Endothelial cell of umbilical vein (primary cell): Measurements from ENCODE around the gene UMPS. TPM values are rescaled to one million over a fixed set of nuclear protein-coding genes. Genes with fewer than 3 reads are reported as not detected.

ENCODE experiments used
- BruUV-seq: library from RNA; stranded (reverse); fragments of 400-500 nt; replicated peaks from 2 replicates; lab custom pipeline; 2021; lab: Mats Ljungman, UMichigan
- CTCF ChIA-PET: fragments of 300-600, 350-600 bp; sonication (Branson Sonifier 250); formaldehyde crosslinking; loops from one replicate; lab custom pipeline; 2021; ENCODE audit warnings: antibody characterized with exemption, inconsistent platforms; lab: Charles Lee
- POLR2A ChIA-PET: fragments of 300-600, 350-600 bp; sonication (Branson Sonifier 250); formaldehyde crosslinking; loops from one replicate; lab custom pipeline; 2021; ENCODE audit warnings: antibody characterized with exemption, inconsistent platforms; lab: Charles Lee
- DNase-seq: peaks from one replicate; pipeline ENCODE4 v3.0.0-alpha.2; 2011; ENCODE audit warnings: low read depth, low spot score
- FAIRE-seq: peaks from 2 replicates; lab custom pipeline; 2011; peaks lifted over from hg19 to GRCh38; lab: Jason Lieb, UNC
- H2AFZ ChIP-seq: 2 replicates; pipeline ENCODE4 v1.6.0; 2012; ENCODE audit warnings: low read depth, low read length, control low read depth, inconsistent platforms
- H3K27ac ChIP-seq: 2 replicates; pipeline ENCODE4 v1.5.1; 2011; ENCODE audit warnings: low read depth, mild to moderate bottlenecking, control low read depth, low read length, moderate library complexity; ENCODE audit not compliant: insufficient read depth
- H3K27me3 ChIP-seq, 2 experiments: 2 replicates each; pipeline versions ENCODE4 v1.6.0 to v1.6.1; 2011; ENCODE audit warnings: low read length in 2 of 2, mixed read lengths in 1 of 2; ENCODE audit not compliant: control insufficient read depth in 2 of 2, insufficient read depth in 2 of 2
- H3K36me3 ChIP-seq, 2 experiments: 2 replicates in 1 of 2; 3 replicates in 1 of 2; pipeline ENCODE4 v1.5.1; 2011; ENCODE audit warnings: low read length in 2 of 2, mild to moderate bottlenecking in 1 of 2, moderate library complexity in 1 of 2; ENCODE audit not compliant: control insufficient read depth in 2 of 2, insufficient read depth in 2 of 2; ENCODE audit errors: extremely low read depth in 1 of 2
- H3K4me1 ChIP-seq: 3 replicates; pipeline ENCODE4 v1.5.1; 2011; ENCODE audit warnings: mild to moderate bottlenecking, low read length; ENCODE audit not compliant: control insufficient read depth, insufficient read depth; ENCODE audit errors: extremely low read depth
- H3K4me2 ChIP-seq: 2 replicates; pipeline ENCODE4 v1.6.1; 2011; ENCODE audit warnings: low read length, control low read depth, mixed read lengths; ENCODE audit not compliant: insufficient read depth
- H3K4me3 ChIP-seq, 3 experiments: fragments of 200-600 bp in 1 of 3; sonication (generic), shearing (Covaris generic) in 1 of 3; replicated peaks in 1 of 3; 2 replicates each; pipeline ENCODE4 v1.5.1; 2011 to 2016; ENCODE audit warnings: control low read depth in 3 of 3, low read length in 3 of 3, mild to moderate bottlenecking in 2 of 3, inconsistent platforms in 1 of 3, low read depth in 1 of 3, moderate library complexity in 1 of 3; ENCODE audit not compliant: insufficient read depth in 1 of 3
- H3K79me2 ChIP-seq: 2 replicates; pipeline ENCODE4 v1.6.0; 2012; ENCODE audit warnings: low read length, inconsistent platforms; ENCODE audit not compliant: control insufficient read depth, insufficient read depth
- H3K9ac ChIP-seq: replicated peaks from 2 replicates; pipeline ENCODE3; 2011; ENCODE audit warnings: low read length, control low read depth; ENCODE audit not compliant: insufficient read depth; ENCODE audit errors: extremely low read depth
- H3K9me1 ChIP-seq: replicated peaks from 3 replicates; pipeline ENCODE4 v1.6.0; 2011; ENCODE audit warnings: mild to moderate bottlenecking, low read length; ENCODE audit not compliant: control insufficient read depth, insufficient read depth; ENCODE audit errors: extremely low read depth
- H3K9me3 ChIP-seq: replicated peaks from 2 replicates; pipeline ENCODE4 v1.5.1; 2012; ENCODE audit warnings: low read length, inconsistent platforms; ENCODE audit not compliant: control insufficient read depth, insufficient read depth
- H4K20me1 ChIP-seq: replicated peaks from 2 replicates; pipeline ENCODE3; 2011; ENCODE audit warnings: mild to moderate bottlenecking, low read length; ENCODE audit not compliant: control insufficient read depth, insufficient read depth; ENCODE audit errors: extremely low read depth
- CTCF ChIP-seq, 2 donors: IDR thresholded peaks; 1 replicate in 1 of 2; 2 replicates in 1 of 2; pipeline ENCODE4 v1.5.1; 2011; ENCODE audit warnings: low read length in 2 of 2, mild to moderate bottlenecking in 2 of 2, moderate library complexity in 2 of 2, control low read depth in 1 of 2, inconsistent platforms in 1 of 2, low read depth in 1 of 2; ENCODE audit not compliant: insufficient read depth in 1 of 2; ENCODE audit errors: extremely low read depth in 1 of 2
- EZH2 ChIP-seq: IDR thresholded peaks from 2 replicates; pipeline ENCODE4 v1.6.1; 2012; ENCODE audit warnings: borderline replicate concordance, low read depth, mild to moderate bottlenecking, moderate library complexity, low read length, inconsistent platforms; ENCODE audit not compliant: severe bottlenecking
- FOS ChIP-seq: IDR thresholded peaks from 2 replicates; pipeline ENCODE4 v1.6.1; 2011; ENCODE audit warnings: mild to moderate bottlenecking, low read length, moderate library complexity, borderline replicate concordance; ENCODE audit not compliant: insufficient read depth
- GATA2 ChIP-seq: IDR thresholded peaks from 2 replicates; pipeline ENCODE4 v1.7.0; 2011; ENCODE audit warnings: low read depth, mild to moderate bottlenecking, moderate library complexity, mixed read lengths, low read length; ENCODE audit not compliant: insufficient read length, insufficient read depth
- JUN ChIP-seq: IDR thresholded peaks from 2 replicates; pipeline ENCODE4 v1.6.1; 2011; ENCODE audit warnings: borderline replicate concordance, low read depth; ENCODE audit not compliant: insufficient read length, insufficient read depth
- MAX ChIP-seq: IDR thresholded peaks from 2 replicates; pipeline ENCODE4 v1.6.1; 2011; ENCODE audit not compliant: insufficient read depth, insufficient read length
- MYC ChIP-seq: IDR thresholded peaks from one replicate; pipeline ENCODE4 v1.6.1; 2011; ENCODE audit warnings: mild to moderate bottlenecking, low read depth, low read length
- POLR2A ChIP-seq: IDR thresholded peaks from 2 replicates; pipeline ENCODE4 v1.6.1; 2012; ENCODE audit warnings: low read depth, mild to moderate bottlenecking, control low read depth, low read length
- POLR2AphosphoS5 ChIP-seq: IDR thresholded peaks from 2 replicates; pipeline ENCODE4 v1.6.1; 2012; ENCODE audit warnings: low read depth, mild to moderate bottlenecking, control low read depth, low read length, moderate library complexity; ENCODE audit not compliant: insufficient read depth
- dilution Hi-C: fragments of 300-500 bp; cut with MboI; formaldehyde crosslinking; loops from one replicate; pipeline ENCODE4 v1.15.0; 2019; ENCODE audit warnings: low sequenced_read_pairs; ENCODE audit not compliant: extremely low pct_ligation_motif_present
- intact Hi-C: fragments of 100-400 bp; cut with micrococcal nuclease; formaldehyde crosslinking; loops from one replicate; pipeline ENCODE4 v1.10.0; 2022
- polyA plus RNA-seq, 4 experiments: library from polyadenylated mRNA; depleted of rRNA in 3 of 4; stranded (reverse) in 3 of 4; unstranded in 1 of 4; fragments of >200 nt; gene quantifications; 2 replicates each; pipeline versions ENCODE4 v1.2.1 to v1.2.3, GENCODE V29; 2011 to 2012; ENCODE audit warnings: missing spikeins in 1 of 4
- total RNA-seq: library from RNA; stranded (reverse); gene quantifications from 2 replicates; pipeline ENCODE4 v1.2.3, GENCODE V29; 2021

The UMPS gene
- total and polyA plus RNA-seq, 2 donors (not counting 3 experiments of a cell fraction or from before 2014, with no cell fraction given): 38.6 to 50.2 TPM

GRCh38 chr3:124745756-124746155, 15.5 kb downstream of the UMPS start:
- H3K9me3 ChIP-seq: no peaks in the 10 kb centered on the region
- H3K27me3 ChIP-seq: no peaks in the 10 kb centered on the region
- no peaks in the 10 kb centered on the region for H3K79me2 ChIP-seq
- H3K9me1 ChIP-seq: no peaks in the 10 kb centered on the region
- no peak overlapping the region for H3K4me2 ChIP-seq
- dilution Hi-C loops (no loop called here), intact Hi-C loops (no loop called here)
- H3K36me3 ChIP-seq: peaks cover 2 to 8% of the 10 kb centered on the region in 2 experiments
- TF ChIP-seq JUN: no peak
- TF ChIP-seq FOS: no peak
- TF ChIP-seq CTCF (IDR thresholded peaks at IDR 0.05; ENCODE audit: extremely low read depth in 1 of 2, insufficient read depth in 1 of 2, low read depth in 1 of 2, low read length in 2 of 2): no peak
- TF ChIP-seq GATA2: no peak
- TF ChIP-seq POLR2AphosphoS5: no peak
- TF ChIP-seq POLR2A: no peak
- no peak for TF ChIP-seq EZH2
- TF ChIP-seq MAX: no peak
- TF ChIP-seq MYC: no peak
- no TSS peak for BruUV-seq
- H3K27ac ChIP-seq: no peak overlapping the region
- no peak overlapping the region for H3K9ac ChIP-seq
- POLR2A ChIA-PET: no interaction called here
- H3K4me1 ChIP-seq: no peaks in the 10 kb centered on the region
- FAIRE-seq (no peak), DNase-seq (no peak)
- no peak overlapping the region for H3K4me3 ChIP-seq
- no peaks in the 10 kb centered on the region for H4K20me1 ChIP-seq
- H2AFZ ChIP-seq: no peak overlapping the region
- CTCF ChIA-PET: interaction anchor here (1.0 to 1.6 kb wide), 2 partner anchors 181 to 418 kb away, joined by 3 to 4 read pairs; no protein-coding TSS in a partner anchor
